Osteocyte (in vitro differentiated cells): Measurements from ENCODE around the gene G2E3. TPM values are rescaled to one million over a fixed set of nuclear protein-coding genes. Genes with fewer than 3 reads are reported as not detected.
A peak's percentile ranks its signal among the peaks of the same experiment; 100 is the strongest.

Experiments
- DNase-seq: peaks from one replicate; pipeline ENCODE4 v3.0.0; 2021; ENCODE audit warnings: mixed read lengths; ENCODE audit not compliant: unreplicated experiment; ENCODE audit errors: extremely low spot score
- H3K27ac Mint-ChIP-seq: one replicate; pipeline ENCODE4 v1.8.0; 2021; ENCODE audit warnings: mild to moderate bottlenecking, mixed read lengths; ENCODE audit not compliant: unreplicated experiment
- H3K27me3 Mint-ChIP-seq: one replicate; pipeline ENCODE4 v1.8.0; 2021; ENCODE audit warnings: mixed read lengths; ENCODE audit not compliant: unreplicated experiment
- H3K36me3 Mint-ChIP-seq: one replicate; pipeline ENCODE4 v1.8.0; 2021; ENCODE audit warnings: mixed read lengths; ENCODE audit not compliant: unreplicated experiment
- H3K4me1 Mint-ChIP-seq: one replicate; pipeline ENCODE4 v1.8.0; 2021; ENCODE audit warnings: mixed read lengths; ENCODE audit not compliant: unreplicated experiment
- H3K4me3 Mint-ChIP-seq: one replicate; pipeline ENCODE4 v1.8.0; 2021; ENCODE audit warnings: mild to moderate bottlenecking, moderate library complexity, mixed read lengths; ENCODE audit not compliant: unreplicated experiment
- H3K9me3 Mint-ChIP-seq: one replicate; pipeline ENCODE4 v1.8.0; 2021; ENCODE audit warnings: mixed read lengths; ENCODE audit not compliant: unreplicated experiment
- CTCF ChIP-seq: fragments of 200-600 bp; sonication (generic); IDR thresholded peaks from 2 replicates; pipeline ENCODE4 v1.5.0; 2021; ENCODE audit warnings: antibody characterized with exemption, mild to moderate bottlenecking, moderate library complexity
- total RNA-seq: library from RNA; stranded (reverse); gene quantifications from 2 replicates; pipeline ENCODE4 v1.2.1, GENCODE V29; 2021

G2E3 gene
- total RNA-seq, 1 donor from 2014 or later: 24.7 TPM

GRCh38 chr14:30559638-30560091 lies 707 bp downstream of the G2E3 start:
- peak overlapping the region; percentile 100 for H3K27ac Mint-ChIP-seq
- H3K36me3 Mint-ChIP-seq: peaks cover 7% of the 10 kb centered on the region
- H3K4me3 Mint-ChIP-seq: peak overlapping the region; percentile 100
- no peaks in the 10 kb centered on the region for H3K27me3 Mint-ChIP-seq
- H3K4me1 Mint-ChIP-seq: peaks cover 19% of the 10 kb centered on the region
- TF ChIP-seq CTCF: no peak
- no peak for DNase-seq
- peaks cover 4% of the 10 kb centered on the region for H3K9me3 Mint-ChIP-seq

GRCh38 chr14:30560581-30560980 lies 1.6 kb downstream of the G2E3 start:
- Mint-ChIP-seq H3K27me3 (no peaks in the 10 kb centered on the region), H3K4me1 (peaks cover 24% of the 10 kb centered on the region), H3K36me3 (peaks cover 8% of the 10 kb centered on the region), H3K27ac (no peak overlapping the region), H3K9me3 (peaks cover 4% of the 10 kb centered on the region), H3K4me3 (peak overlapping the region; percentile 61)
- DNase-seq: no peak
- TF ChIP-seq CTCF: no peak

- peaks cover 8% of the 10 kb centered on the region for H3K36me3 Mint-ChIP-seq
- no peak for TF ChIP-seq CTCF
- H3K27me3 Mint-ChIP-seq: no peaks in the 10 kb centered on the region
- peaks cover 4% of the 10 kb centered on the region for H3K9me3 Mint-ChIP-seq
- peaks cover 35% of the 10 kb centered on the region for H3K4me1 Mint-ChIP-seq
- H3K4me3 Mint-ChIP-seq: no peak overlapping the region
- no peak overlapping the region for H3K27ac Mint-ChIP-seq
- DNase-seq: no peak
Measured at GRCh38 chr14:30564235-30564867, 5.4 kb downstream of the G2E3 start.

- peaks cover 4% of the 10 kb centered on the region for H3K9me3 Mint-ChIP-seq
- DNase-seq: no peak
- H3K4me3 Mint-ChIP-seq: no peak overlapping the region
- no peak for TF ChIP-seq CTCF
- no peaks in the 10 kb centered on the region for H3K27me3 Mint-ChIP-seq
- H3K4me1 Mint-ChIP-seq: peaks cover 39% of the 10 kb centered on the region
- H3K36me3 Mint-ChIP-seq: peaks cover 8% of the 10 kb centered on the region
- H3K27ac Mint-ChIP-seq: no peak overlapping the region
Measured at GRCh38 chr14:30564868-30565248, 5.9 kb downstream of the G2E3 start.

GRCh38 chr14:30569216-30569902 lies 10.4 kb downstream of the G2E3 start:
- H3K27ac Mint-ChIP-seq: peak overlapping the region; percentile 71
- H3K9me3 Mint-ChIP-seq: no peaks in the 10 kb centered on the region
- H3K36me3 Mint-ChIP-seq: peaks cover 3% of the 10 kb centered on the region
- peaks cover 51% of the 10 kb centered on the region for H3K4me1 Mint-ChIP-seq
- DNase-seq: no peak
- no peak overlapping the region for H3K4me3 Mint-ChIP-seq
- no peak for TF ChIP-seq CTCF
- no peaks in the 10 kb centered on the region for H3K27me3 Mint-ChIP-seq
